GM12878 (cell line): ENCODE measurements around the gene ARHGEF37. TPM values are rescaled to one million over a fixed set of nuclear protein-coding genes. Genes with fewer than 3 reads are reported as not detected.

Experiments used
- ATAC-seq: fragments of 200-7000 bp; cut with Tn5 transposase; 3 replicates; pipeline ENCODE4 v1.9.1; 2020; ENCODE audit warnings: mild to moderate bottlenecking, moderate library complexity
- BruUV-seq: library from RNA; stranded (reverse); fragments of 400-500 nt; replicated peaks from 2 replicates; lab custom pipeline; 2021; lab: Mats Ljungman, UMichigan
- CTCF ChIA-PET: fragments of 300-600 bp; sonication (Branson Sonifier 250); formaldehyde crosslinking; extraction: SDS; loops from one replicate; lab custom pipeline; 2021; ENCODE audit warnings: inconsistent platforms; lab: Yijun Ruan, JAX
- POLR2A ChIA-PET: fragments of 350-600 bp; formaldehyde crosslinking; extraction: SDS; loops from one replicate; lab custom pipeline; 2021; ENCODE audit warnings: inconsistent platforms; lab: Charles Lee
- RAD21 ChIA-PET: fragments of 300-600 bp; sonication (Branson Sonifier 250); formaldehyde crosslinking; loops from one replicate; lab custom pipeline; 2023; ENCODE audit warnings: antibody characterized with exemption; ENCODE audit not compliant: unreplicated experiment; lab: Charles Lee
- SMC1A ChIA-PET: fragments of 300-600 bp; sonication (Branson Sonifier 250); formaldehyde crosslinking; loops from one replicate; lab custom pipeline; 2023; ENCODE audit not compliant: unreplicated experiment, uncharacterized antibody; lab: Charles Lee
- DNase-seq: peaks from one replicate; pipeline ENCODE4 v3.0.0-alpha.2; 2011; ENCODE audit warnings: low read depth, low spot score
- FAIRE-seq: peaks from 3 replicates; lab custom pipeline; 2011; peaks lifted over from hg19 to GRCh38; lab: Jason Lieb, UNC
- H2AFZ ChIP-seq: 2 replicates; pipeline ENCODE4 v1.6.0; 2011; ENCODE audit warnings: low read depth, low read length, control low read depth; ENCODE audit not compliant: control insufficient read depth
- H3K27ac ChIP-seq: 2 replicates; pipeline ENCODE4 v1.5.1; 2011; ENCODE audit warnings: control low read depth; ENCODE audit not compliant: control insufficient read depth, insufficient read depth
- H3K27me3 ChIP-seq, 2 experiments: replicated peaks in 1 of 2; 2 replicates each; pipeline versions ENCODE4 v1.6.0 to v1.6.1; 2011; ENCODE audit warnings: low read length in 1 of 2; ENCODE audit not compliant: control insufficient read depth in 2 of 2, insufficient read depth in 2 of 2
- H3K36me3 ChIP-seq, 2 experiments: 2 replicates each; pipeline ENCODE4 v1.5.1; 2011; ENCODE audit warnings: low read length in 1 of 2; ENCODE audit not compliant: control insufficient read depth in 2 of 2, insufficient read depth in 2 of 2
- H3K4me1 ChIP-seq: 2 replicates; pipeline ENCODE4 v1.6.1; 2011; ENCODE audit warnings: mild to moderate bottlenecking, low read length, moderate library complexity, mixed read lengths; ENCODE audit not compliant: control insufficient read depth, insufficient read depth
- H3K4me2 ChIP-seq: 2 replicates; pipeline ENCODE4 v1.6.0; 2011; ENCODE audit warnings: control low read depth; ENCODE audit not compliant: control insufficient read depth, insufficient read depth
- H3K4me3 ChIP-seq: fragments of 200-600 bp; sonication (generic); 2 replicates; pipeline ENCODE4 v1.5.1; 2016
- H3K79me2 ChIP-seq: 2 replicates; pipeline ENCODE4 v1.6.0; 2011; ENCODE audit warnings: low read length; ENCODE audit not compliant: control insufficient read depth, insufficient read depth
- H3K9ac ChIP-seq: 2 replicates; pipeline ENCODE4 v1.8.0; 2011; ENCODE audit warnings: low read length, control low read depth, mixed read lengths; ENCODE audit not compliant: control insufficient read depth, insufficient read depth
- H3K9me3 ChIP-seq: replicated peaks from 3 replicates; pipeline ENCODE4 v1.5.1; 2011; ENCODE audit warnings: mild to moderate bottlenecking, low read length; ENCODE audit not compliant: control insufficient read depth, insufficient read depth
- H4K20me1 ChIP-seq: 2 replicates; pipeline ENCODE4 v1.6.0; 2011; ENCODE audit not compliant: control insufficient read depth, insufficient read depth
- KDM1A ChIP-seq: fragments of 200-600 bp; sonication (generic); IDR thresholded peaks from 2 replicates; pipeline ENCODE4 v1.6.1; 2016; ENCODE audit warnings: borderline replicate concordance
- KLF5 ChIP-seq: fragments of 450-650 bp; IDR thresholded peaks from 2 replicates; pipeline ENCODE4 v1.6.1; 2014; ENCODE audit warnings: mild to moderate bottlenecking; ENCODE audit not compliant: partially characterized antibody
- PAX5 ChIP-seq: IDR thresholded peaks from 2 replicates; pipeline ENCODE4 v1.6.1; 2011; ENCODE audit warnings: low read depth, low read length, borderline replicate concordance
- RELA ChIP-seq: fragments of 450-650 bp; IDR thresholded peaks from 2 replicates; pipeline ENCODE4 v1.8.0; 2014; ENCODE audit warnings: borderline replicate concordance; ENCODE audit not compliant: partially characterized antibody
- SIX5 ChIP-seq: IDR thresholded peaks from 2 replicates; pipeline ENCODE4 v1.6.1; 2011; ENCODE audit warnings: mild to moderate bottlenecking, low read depth, low read length, moderate library complexity; ENCODE audit not compliant: severe bottlenecking
- SMC3 ChIP-seq: IDR thresholded peaks from 2 replicates; pipeline ENCODE4 v1.6.1; 2011; ENCODE audit warnings: low read length, improper control_type of control experiment, borderline replicate concordance
- SPI1 ChIP-seq: IDR thresholded peaks from 2 replicates; pipeline ENCODE4 v1.6.1; 2011; ENCODE audit warnings: low read depth, mild to moderate bottlenecking, low read length, moderate library complexity, borderline replicate concordance; ENCODE audit not compliant: insufficient read depth
- SUZ12 ChIP-seq: fragments of 200-600 bp; sonication (generic); IDR thresholded peaks from one replicate; pipeline ENCODE4 v1.6.1; 2018; ENCODE audit warnings: antibody characterized with exemption, mild to moderate bottlenecking; ENCODE audit not compliant: unreplicated experiment
- TBL1XR1 ChIP-seq: IDR thresholded peaks from 2 replicates; pipeline ENCODE4 v1.6.1; 2012; ENCODE audit warnings: low read depth, low read length, improper control_type of control experiment
- ZNF217 ChIP-seq: fragments of 450-650 bp; IDR thresholded peaks from 2 replicates; pipeline ENCODE4 v1.6.1; 2017; ENCODE audit warnings: antibody characterized with exemption, mild to moderate bottlenecking
- WGBS: methylation state at CpG from one replicate; pipeline ENCODE4 v1.1.6; 2016; ENCODE audit warnings: low lambda C conversion rate; ENCODE audit not compliant: insufficient replicate concordance, insufficient coverage; ENCODE audit errors: missing lambda C conversion rate; 5-methylcytosine and 5-hydroxymethylcytosine counted together
- in situ Hi-C: fragments of 300-500 bp; cut with MboI; formaldehyde crosslinking; loops from 9 replicates; pipeline ENCODE4 v1.14.3; 2018; ENCODE audit warnings: mixed read lengths
- intact Hi-C: fragments of 100-400 bp; cut with micrococcal nuclease; formaldehyde crosslinking; loops from one replicate; pipeline ENCODE4 v1.14.2; 2022; ENCODE audit not compliant: unreplicated experiment
- polyA plus RNA-seq, 11 experiments: library from polyadenylated mRNA; depleted of rRNA in 4 of 11; unstranded in 6 of 11; stranded (reverse) in 5 of 11; fragments of >200 nt; fragmentation: Nextera tagmentation in 4 of 11; fragmentation: Illumina TruSeq in 1 of 11; extraction: Ambion mirVana in 4 of 11; extraction: Trizol in 1 of 11; gene quantifications; 1 replicate in 1 of 11; 2 replicates in 10 of 11; pipeline versions ENCODE4 v1.2.1 to v1.2.3, GENCODE V29; 2011 to 2016; ENCODE audit warnings: inconsistent platforms in 2 of 11, missing spikeins in 2 of 11, low read depth in 1 of 11
- total RNA-seq, 4 experiments: library from RNA; depleted of rRNA in 3 of 4; stranded (reverse); fragments of >200 nt in 3 of 4; fragmentation: Illumina TruSeq in 1 of 4; extraction: Trizol in 1 of 4; gene quantifications; 2 replicates each; pipeline versions ENCODE4 v1.2.1 to v1.2.3, GENCODE V29; 2013 to 2021
- TF ChIP-seq, protein P1 (sequence below), 3 experiments: IDR thresholded peaks in 2 of 3; conservative IDR thresholded peaks in 1 of 3; 2 replicates each; pipeline ENCODE4 v1.5.1; 2011; ENCODE audit warnings: low read depth in 3 of 3, low read length in 3 of 3, mild to moderate bottlenecking in 3 of 3, control low read depth in 2 of 3, moderate library complexity in 2 of 3, inconsistent platforms in 1 of 3, mixed read lengths in 1 of 3; ENCODE audit not compliant: control insufficient read depth in 2 of 3, insufficient read depth in 1 of 3; ENCODE audit errors: extremely low read depth in 1 of 3

The ARHGEF37 gene
- total and polyA plus RNA-seq, 10 of the 15 experiments (the other 5 are each of a cell fraction or from before 2014, with no cell fraction given), result 0.16 to 1.1 (median 0.63) TPM

DNA sequence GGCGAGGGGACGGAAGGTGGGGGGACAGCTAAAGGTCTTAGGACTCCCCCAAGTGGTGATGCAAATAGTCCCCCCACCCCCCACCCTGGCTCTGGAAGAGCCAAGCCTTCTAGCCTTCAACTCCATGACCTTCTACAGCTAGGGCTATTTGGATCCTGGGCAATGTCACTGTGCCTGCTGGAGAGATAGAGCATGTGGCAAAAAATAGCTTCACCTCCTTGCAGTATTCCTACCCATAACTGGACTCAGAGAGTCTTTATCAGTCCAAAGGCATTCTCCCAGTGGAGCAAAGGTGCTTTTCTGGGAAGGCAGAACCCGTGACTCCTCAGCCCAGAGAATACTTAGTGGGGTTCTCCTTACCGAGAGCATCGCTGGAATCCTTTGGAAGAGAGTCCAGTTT, 100.0 kb downstream of the ARHGEF37 start:
- DNase-seq, result no peak
- Histone ChIP-seq H3K4me3 (no peak overlapping the region), H2AFZ (no peak overlapping the region), H3K9ac (no peak overlapping the region), H3K27me3 (peaks cover 0 to 5% of the 10 kb centered on the region in 2 experiments; a peak in 1 of 4 replicates), H3K36me3 (no peaks in the 10 kb centered on the region), H3K4me2 (peak overlapping the region; percentile 68; the same call in 1 of the 2 replicates), H3K9me3 (no peaks in the 10 kb centered on the region), H4K20me1 (no peaks in the 10 kb centered on the region), H3K27ac (peak overlapping the region; percentile 45; the same call in 1 of the 2 replicates), H3K79me2 (no peaks in the 10 kb centered on the region), H3K4me1 (peaks cover 26% of the 10 kb centered on the region)
- no peak for ATAC-seq
- 70% methylated on average over 5 of the region's 5 CpGs for WGBS
- RAD21 ChIA-PET, result interaction anchor here (1.9 to 3.2 kb wide), 3 partner anchors 13 to 125 kb away, joined by 5 to 14 read pairs (median 9); no protein-coding TSS in a partner anchor
- no TSS peak for BruUV-seq
- TF ChIP-seq RELA, result no peak
- no peak for TF ChIP-seq SUZ12
- TF ChIP-seq SMC3, result no peak
- TF ChIP-seq TBL1XR1, result no peak
- no peak for TF ChIP-seq SPI1
- no peak for TF ChIP-seq ZNF217
- no peak for TF ChIP-seq PAX5
- TF ChIP-seq KLF5, result no peak
- TF ChIP-seq SIX5, result no peak
- TF ChIP-seq, protein P1, sequence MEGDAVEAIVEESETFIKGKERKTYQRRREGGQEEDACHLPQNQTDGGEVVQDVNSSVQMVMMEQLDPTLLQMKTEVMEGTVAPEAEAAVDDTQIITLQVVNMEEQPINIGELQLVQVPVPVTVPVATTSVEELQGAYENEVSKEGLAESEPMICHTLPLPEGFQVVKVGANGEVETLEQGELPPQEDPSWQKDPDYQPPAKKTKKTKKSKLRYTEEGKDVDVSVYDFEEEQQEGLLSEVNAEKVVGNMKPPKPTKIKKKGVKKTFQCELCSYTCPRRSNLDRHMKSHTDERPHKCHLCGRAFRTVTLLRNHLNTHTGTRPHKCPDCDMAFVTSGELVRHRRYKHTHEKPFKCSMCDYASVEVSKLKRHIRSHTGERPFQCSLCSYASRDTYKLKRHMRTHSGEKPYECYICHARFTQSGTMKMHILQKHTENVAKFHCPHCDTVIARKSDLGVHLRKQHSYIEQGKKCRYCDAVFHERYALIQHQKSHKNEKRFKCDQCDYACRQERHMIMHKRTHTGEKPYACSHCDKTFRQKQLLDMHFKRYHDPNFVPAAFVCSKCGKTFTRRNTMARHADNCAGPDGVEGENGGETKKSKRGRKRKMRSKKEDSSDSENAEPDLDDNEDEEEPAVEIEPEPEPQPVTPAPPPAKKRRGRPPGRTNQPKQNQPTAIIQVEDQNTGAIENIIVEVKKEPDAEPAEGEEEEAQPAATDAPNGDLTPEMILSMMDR (IDR thresholded peaks at IDR 0.05 in 2 of 3, conservative IDR thresholded peaks at IDR 0.05 in 1 of 3; ENCODE audit: control insufficient read depth in 2 of 3, extremely low read depth in 1 of 3, insufficient read depth in 1 of 3, low read depth in 3 of 3, low read length in 3 of 3), result no peak
- TF ChIP-seq KDM1A, result no peak
- intact Hi-C loops (no loop called here), in situ Hi-C loops (no loop called here)
- SMC1A ChIA-PET, result interaction anchor here (0.7 to 1.6 kb wide), 10 partner anchors 14 to 153 kb away, joined by 3 to 5 read pairs (median 4); no protein-coding TSS in a partner anchor
- CTCF ChIA-PET, result interaction anchor here (1.0 to 7.1 kb wide), 6 partner anchors 14 to 148 kb away, joined by 3 to 65 read pairs (median 6); no protein-coding TSS in a partner anchor
- POLR2A ChIA-PET, result interaction anchor here (0.9 to 1.9 kb wide), 5 partner anchors 49 to 125 kb away, joined by 4 to 6 read pairs (median 5); partner anchors contain the start of gene PPARGC1B
- no peak for FAIRE-seq
